ENCODE measurements around the gene NRIP1. TPM values are rescaled to one million over a fixed set of nuclear protein-coding genes. Genes with fewer than 3 reads are reported as not detected.

The NRIP1 gene
- total and polyA plus RNA-seq, 2 of the 8 experiments (the other 6 are each of a cell fraction or from before 2014, with no cell fraction given) = 1.5 to 9.3 TPM

DNA sequence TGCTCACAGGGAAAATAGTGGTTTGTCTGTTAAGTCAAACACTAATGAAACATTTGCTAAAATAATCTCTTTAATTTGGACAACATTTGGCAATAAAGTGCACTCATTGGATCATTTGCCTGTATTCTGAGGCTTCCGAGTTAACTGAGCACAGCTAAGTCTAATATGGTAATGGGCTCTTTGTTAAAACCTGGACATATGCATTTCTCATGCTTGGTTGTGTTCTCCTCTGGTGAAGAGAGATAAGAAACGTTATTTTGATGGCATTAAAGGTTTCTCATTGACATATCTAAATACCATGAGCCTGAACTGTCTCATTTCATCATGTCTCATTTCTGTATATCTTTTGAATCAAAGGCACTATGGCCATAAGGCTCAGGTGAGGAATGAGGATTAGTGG, 13.4 kb upstream of the NRIP1 start:
- H3K36me3 ChIP-seq (ENCODE audit: control insufficient read depth in 2 of 4, insufficient read depth in 4 of 4, low read length in 3 of 4) = no peaks in the 10 kb centered on the region
- H3K18ac ChIP-seq (ENCODE audit: extremely low read depth, low read length) = no peak overlapping the region
- H3K14ac ChIP-seq (ENCODE audit: insufficient read length) = no peak overlapping the region
- H3K79me2 ChIP-seq (ENCODE audit: control insufficient read depth in 1 of 2, insufficient read depth in 2 of 2, low read length in 2 of 2) = no peaks in the 10 kb centered on the region
- no peak overlapping the region for H3K4me3 ChIP-seq (ENCODE audit: extremely low read depth in 1 of 4, insufficient read depth in 2 of 4, low read depth in 3 of 4, low read length in 4 of 4)
- no peak overlapping the region for H2BK5ac ChIP-seq (ENCODE audit: low read depth, low read length)
- H2BK15ac ChIP-seq (ENCODE audit: low read length) = no peak overlapping the region
- H3K56ac ChIP-seq (replicated peaks; ENCODE audit: insufficient read length, low read depth, low read length) = no peak overlapping the region
- no peaks in the 10 kb centered on the region for H3K79me1 ChIP-seq (ENCODE audit: low read depth, low read length)
- H3K4me1 ChIP-seq (replicated peaks in 1 of 4; ENCODE audit: control insufficient read depth in 3 of 4, insufficient read depth in 4 of 4, low read length in 3 of 4) = no peaks in the 10 kb centered on the region
- POLR2A ChIA-PET (ENCODE audit: partially characterized antibody) = no interaction called here
- CTCF ChIA-PET (ENCODE audit: partially characterized antibody) = no interaction called here
- H3K9ac ChIP-seq (replicated peaks in 1 of 4; ENCODE audit: extremely low read depth in 1 of 4, low read depth in 3 of 4, low read length in 3 of 4) = no peak overlapping the region
- no peak overlapping the region for H2AFZ ChIP-seq (ENCODE audit: low read length)
- no peak overlapping the region for H4K91ac ChIP-seq (replicated peaks; ENCODE audit: insufficient read length, low read length)
- H2BK12ac ChIP-seq (ENCODE audit: low read depth, low read length) = no peak overlapping the region
- H4K5ac ChIP-seq (ENCODE audit: insufficient read length, low read depth, low read length) = no peak overlapping the region
- H3K23ac ChIP-seq (ENCODE audit: insufficient read length) = no peak overlapping the region
- no peaks in the 10 kb centered on the region for H3K27me3 ChIP-seq (replicated peaks in 1 of 4; ENCODE audit: control insufficient read depth in 3 of 4, extremely low read depth in 1 of 4, insufficient read depth in 3 of 4, low read length in 3 of 4)
- H3K23me2 ChIP-seq (ENCODE audit: low read depth, low read length) = no peaks in the 10 kb centered on the region
- no peak overlapping the region for H3K4me2 ChIP-seq (ENCODE audit: insufficient read depth in 1 of 2, low read depth in 2 of 2, low read length in 2 of 2)
- H4K8ac ChIP-seq (ENCODE audit: extremely low read depth, insufficient read depth, low read length) = no peak overlapping the region
- H4K20me1 ChIP-seq (replicated peaks in 1 of 2; ENCODE audit: control insufficient read depth in 1 of 2, insufficient read depth in 2 of 2, low read length in 2 of 2) = no peaks in the 10 kb centered on the region
- FAIRE-seq (no peak), DNase-seq (ENCODE audit: low read depth in 1 of 2, low spot score in 2 of 2) (no peak)
- H3K4ac ChIP-seq (replicated peaks; ENCODE audit: insufficient read length, low read depth, low read length) = no peak overlapping the region
- H3K9me3 ChIP-seq (ENCODE audit: insufficient read depth in 2 of 2, low read depth in 1 of 2, low read length in 1 of 2) = no peaks in the 10 kb centered on the region
- H2BK120ac ChIP-seq (replicated peaks; ENCODE audit: low read depth, low read length) = no peak overlapping the region
- no peak overlapping the region for H3K27ac ChIP-seq (ENCODE audit: low read depth, low read length)
- no peak overlapping the region for H2AK5ac ChIP-seq (ENCODE audit: low read depth, low read length)
- WGBS, 2 experiments (ENCODE audit: extremely low coverage in 1 of 2, insufficient coverage in 1 of 2, insufficient read length in 1 of 2, insufficient replicate concordance in 2 of 2, low coverage in 1 of 2, low lambda C conversion rate in 2 of 2, missing lambda C conversion rate in 1 of 2) = 90% methylated on average over 2 of the region's 2 CpGs; no CpG with 5 or more reads in 1 of the 2 experiments
- no peak overlapping the region for H2BK20ac ChIP-seq (ENCODE audit: low read length)
- TF ChIP-seq NRF1 (IDR thresholded peaks at IDR 0.05; ENCODE audit: low read depth, low read length) = no peak
- TF ChIP-seq RFX5 (IDR thresholded peaks at IDR 0.05; ENCODE audit: borderline replicate concordance, low read depth, low read length) = no peak
- TF ChIP-seq CHD2 (IDR thresholded peaks at IDR 0.05; ENCODE audit: low read length) = no peak
- TF ChIP-seq KDM5A (IDR thresholded peaks at IDR 0.05; ENCODE audit: low read length) = no peak
- TF ChIP-seq POU5F1 (IDR thresholded peaks at IDR 0.05; ENCODE audit: low read depth, low read length) = no peak
- TF ChIP-seq CHD1 (IDR thresholded peaks at IDR 0.05; ENCODE audit: low read depth, low read length) = no peak
- TF ChIP-seq FOSL1 (IDR thresholded peaks at IDR 0.05; ENCODE audit: insufficient read depth, low read depth, low read length) = no peak
- TF ChIP-seq POLR2A (IDR thresholded peaks at IDR 0.05; ENCODE audit: control extremely low read depth in 1 of 2, low read depth in 2 of 2, low read length in 2 of 2) = no peak
- TF ChIP-seq, protein P1, sequence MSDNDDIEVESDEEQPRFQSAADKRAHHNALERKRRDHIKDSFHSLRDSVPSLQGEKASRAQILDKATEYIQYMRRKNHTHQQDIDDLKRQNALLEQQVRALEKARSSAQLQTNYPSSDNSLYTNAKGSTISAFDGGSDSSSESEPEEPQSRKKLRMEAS (IDR thresholded peaks at IDR 0.05) = no peak
- no peak for TF ChIP-seq RNF2 (IDR thresholded peaks at IDR 0.05; ENCODE audit: borderline replicate concordance, low read depth, low read length, missing control alignments, poor library complexity, severe bottlenecking)
